Thyroid gland (tissue), 4 donors: ENCODE results near the gene PIGL.

Experiments
- POLR2A ChIP-seq, 2 donors: fragments of 450-650 bp; IDR thresholded peaks; one replicate each; pipeline ENCODE4 v1.6.1; 2017; ENCODE audit warnings: antibody characterized with exemption in 2 of 2, mild to moderate bottlenecking in 2 of 2, moderate library complexity in 1 of 2
- TF ChIP-seq, protein P1 (sequence below), 6 experiments: fragments of 200-600 bp in 3 of 6; fragments of 450-650 bp in 3 of 6; sonication (generic) in 3 of 6; IDR thresholded peaks; one replicate each; pipeline ENCODE4 v1.5.1; 2016 to 2019; ENCODE audit warnings: antibody characterized with exemption in 6 of 6, mild to moderate bottlenecking in 2 of 6, inconsistent platforms in 1 of 6, moderate library complexity in 1 of 6

DNA sequence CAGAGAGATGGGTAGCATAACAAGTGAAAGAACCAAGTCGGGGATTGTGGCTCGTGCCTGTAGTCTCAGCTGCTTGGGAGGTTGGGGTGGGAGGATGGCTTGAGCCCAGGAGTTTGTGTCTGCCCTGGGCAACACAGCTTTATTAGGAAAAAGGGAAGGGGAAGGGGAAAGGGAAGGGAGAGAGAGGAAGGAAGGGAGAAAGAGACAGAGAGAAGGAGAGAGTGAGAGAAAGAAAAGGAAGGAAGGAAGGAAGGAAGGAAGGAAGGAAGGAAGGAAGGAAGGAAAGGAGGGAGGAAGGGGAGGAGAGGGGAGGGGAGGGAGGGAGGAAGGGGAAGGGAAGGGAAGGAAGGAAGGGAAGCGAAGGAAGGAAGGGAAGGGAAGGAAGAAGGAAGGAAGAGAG is 103.0 kb downstream of the PIGL start:
- TF ChIP-seq, protein P1, sequence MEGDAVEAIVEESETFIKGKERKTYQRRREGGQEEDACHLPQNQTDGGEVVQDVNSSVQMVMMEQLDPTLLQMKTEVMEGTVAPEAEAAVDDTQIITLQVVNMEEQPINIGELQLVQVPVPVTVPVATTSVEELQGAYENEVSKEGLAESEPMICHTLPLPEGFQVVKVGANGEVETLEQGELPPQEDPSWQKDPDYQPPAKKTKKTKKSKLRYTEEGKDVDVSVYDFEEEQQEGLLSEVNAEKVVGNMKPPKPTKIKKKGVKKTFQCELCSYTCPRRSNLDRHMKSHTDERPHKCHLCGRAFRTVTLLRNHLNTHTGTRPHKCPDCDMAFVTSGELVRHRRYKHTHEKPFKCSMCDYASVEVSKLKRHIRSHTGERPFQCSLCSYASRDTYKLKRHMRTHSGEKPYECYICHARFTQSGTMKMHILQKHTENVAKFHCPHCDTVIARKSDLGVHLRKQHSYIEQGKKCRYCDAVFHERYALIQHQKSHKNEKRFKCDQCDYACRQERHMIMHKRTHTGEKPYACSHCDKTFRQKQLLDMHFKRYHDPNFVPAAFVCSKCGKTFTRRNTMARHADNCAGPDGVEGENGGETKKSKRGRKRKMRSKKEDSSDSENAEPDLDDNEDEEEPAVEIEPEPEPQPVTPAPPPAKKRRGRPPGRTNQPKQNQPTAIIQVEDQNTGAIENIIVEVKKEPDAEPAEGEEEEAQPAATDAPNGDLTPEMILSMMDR (IDR thresholded peaks at IDR 0.05), result no peak
- TF ChIP-seq POLR2A (IDR thresholded peaks at IDR 0.05), result no peak
